K562 (cell line): ENCODE data around the gene CASP9. TPM values are rescaled to one million over a fixed set of nuclear protein-coding genes. Genes with fewer than 3 reads are reported as not detected.
A peak's percentile ranks its signal among the peaks of the same experiment; 100 is the strongest.
"Not testable (repeated sequence)": the region's sequence is repeated elsewhere in the genome, so short reads cannot be mapped to it uniquely, and the experiment has no call there.

Experiments
- ATAC-seq: fragments of 200-7000 bp; cut with Tn5 transposase; 3 replicates; pipeline ENCODE4 v1.9.1; 2020; ENCODE audit warnings: moderate library complexity
- BruUV-seq: library from RNA; stranded (reverse); fragments of 400-500 nt; replicated peaks from 2 replicates; lab custom pipeline; 2021; lab: Mats Ljungman, UMichigan
- CTCF ChIA-PET: fragments of 300-600 bp; formaldehyde crosslinking; extraction: SDS; loops from one replicate; lab custom pipeline; 2021; ENCODE audit warnings: low intra/inter-chr PET ratio; lab: Yijun Ruan, JAX
- POLR2A ChIA-PET: fragments of 300-600, 350-650 bp; sonication (Branson Sonifier 250); formaldehyde crosslinking; extraction: SDS; loops from one replicate; lab custom pipeline; 2021; ENCODE audit warnings: antibody characterized with exemption, inconsistent platforms; lab: Yijun Ruan, JAX
- DNase-seq, 4 experiments: peaks; one replicate each; pipeline versions ENCODE4 v3.0.0 to v3.0.0-alpha.2; 2011 to 2018; ENCODE audit warnings: low spot score in 3 of 4, mixed read lengths in 3 of 4; ENCODE audit errors: extremely low read depth in 1 of 4
- FAIRE-seq: peaks from 2 replicates; lab custom pipeline; 2011; peaks lifted over from hg19 to GRCh38; lab: Jason Lieb, UNC
- H2AFZ ChIP-seq: 2 replicates; pipeline ENCODE4 v1.6.0; 2011; ENCODE audit warnings: low read depth, low read length, control low read depth, inconsistent platforms
- H3K27ac ChIP-seq: fragments of 200-600 bp; 3 replicates; pipeline ENCODE4 v1.8.0; 2011; ENCODE audit warnings: low read depth, mild to moderate bottlenecking, control low read depth, inconsistent platforms, low read length, moderate library complexity, mixed read lengths; ENCODE audit errors: extremely low read depth
- H3K27me3 ChIP-seq, 2 experiments: fragments of 300-600 bp in 1 of 2; 2 replicates in 1 of 2; 3 replicates in 1 of 2; pipeline versions ENCODE4 v1.6.0 to v1.8.0; 2011; ENCODE audit warnings: inconsistent platforms in 2 of 2, low read length in 2 of 2, mild to moderate bottlenecking in 1 of 2, mixed read lengths in 1 of 2, moderate library complexity in 1 of 2; ENCODE audit not compliant: control insufficient read depth in 2 of 2, insufficient read depth in 2 of 2
- H3K36me3 ChIP-seq: fragments of 300-600 bp; 3 replicates; pipeline ENCODE4 v1.8.0; 2011; ENCODE audit warnings: mild to moderate bottlenecking, low read length, inconsistent platforms; ENCODE audit not compliant: control insufficient read depth, insufficient read depth
- H3K4me1 ChIP-seq, 2 experiments: fragments of 200-600 bp in 1 of 2; replicated peaks in 1 of 2; 2 replicates in 1 of 2; 3 replicates in 1 of 2; pipeline versions ENCODE4 v1.5.1 to v1.8.0; 2011; ENCODE audit warnings: inconsistent platforms in 2 of 2, low read length in 2 of 2, mild to moderate bottlenecking in 1 of 2, mixed read lengths in 1 of 2, moderate library complexity in 1 of 2; ENCODE audit not compliant: control insufficient read depth in 2 of 2, insufficient read depth in 2 of 2
- H3K4me2 ChIP-seq: 2 replicates; pipeline ENCODE4 v1.6.1; 2011; ENCODE audit warnings: low read length, control low read depth, inconsistent platforms, mixed read lengths; ENCODE audit not compliant: insufficient read depth
- H3K4me3 ChIP-seq: fragments of 200-600 bp; sonication (generic), shearing (Covaris generic); 2 replicates; pipeline ENCODE4 v1.5.1; 2016; ENCODE audit warnings: control low read depth, inconsistent platforms
- H3K79me2 ChIP-seq: fragments of 200-600 bp; 3 replicates; pipeline ENCODE4 v1.8.0; 2011; ENCODE audit warnings: low read length, inconsistent platforms; ENCODE audit not compliant: control insufficient read depth, insufficient read depth
- H3K9ac ChIP-seq, 2 experiments: 2 replicates each; pipeline versions ENCODE4 v1.6.0 to v1.6.1; 2011; ENCODE audit warnings: low read depth in 2 of 2, low read length in 2 of 2, control low read depth in 1 of 2, inconsistent platforms in 1 of 2, mild to moderate bottlenecking in 1 of 2, mixed read lengths in 1 of 2; ENCODE audit not compliant: insufficient read depth in 1 of 2
- H3K9me1 ChIP-seq: one replicate; pipeline ENCODE4 v1.6.0; 2011; ENCODE audit warnings: inconsistent platforms, mild to moderate bottlenecking, low read length, moderate library complexity; ENCODE audit not compliant: control insufficient read depth, insufficient read depth
- H3K9me3 ChIP-seq: replicated peaks from 2 replicates; pipeline ENCODE4 v1.5.1; 2011; ENCODE audit warnings: low read depth, low read length, inconsistent platforms; ENCODE audit not compliant: control insufficient read depth, insufficient read depth
- H4K20me1 ChIP-seq: replicated peaks from 2 replicates; pipeline ENCODE4 v1.6.1; 2011; ENCODE audit warnings: low read length, inconsistent platforms, mixed read lengths; ENCODE audit not compliant: control insufficient read depth, insufficient read depth
- CXXC5 ChIP-seq: fragments of 250-450 bp; sonication (Bioruptor Pico); IDR thresholded peaks from 2 replicates; pipeline ENCODE4 v1.8.0; 2022; ENCODE audit warnings: inconsistent platforms, mild to moderate bottlenecking, moderate library complexity
- DMBX1 ChIP-seq: fragments of 250-450 bp; sonication (Bioruptor Pico); IDR thresholded peaks from 2 replicates; pipeline ENCODE4 v1.8.0; 2022; ENCODE audit warnings: inconsistent platforms, mild to moderate bottlenecking, moderate library complexity, borderline replicate concordance
- NFXL1 ChIP-seq: fragments of 450-650 bp; formaldehyde crosslinking; IDR thresholded peaks from 2 replicates; pipeline ENCODE4 v1.4.0; 2021; ENCODE audit warnings: mild to moderate bottlenecking
- THRB ChIP-seq: fragments of 450-650 bp; formaldehyde crosslinking; conservative IDR thresholded peaks from 2 replicates; pipeline ENCODE4 v1.4.0; 2022; ENCODE audit warnings: mild to moderate bottlenecking, missing genetic modification characterization
- ZNF311 ChIP-seq: fragments of 250-450 bp; sonication (Bioruptor Pico); IDR thresholded peaks from 2 replicates; pipeline ENCODE4 v1.4.0; 2020; ENCODE audit warnings: mild to moderate bottlenecking, moderate library complexity
- ZNF589 ChIP-seq: fragments of 200-800 bp; sonication (Bioruptor generic); IDR thresholded peaks from 2 replicates; pipeline ENCODE4 v1.6.1; 2016; ENCODE audit warnings: low read depth, missing genetic modification characterization, missing compliant biosample characterization
- WGBS: fragments of 100-300 bp; shearing (Covaris generic); methylation state at CpG from one replicate; pipeline ENCODE4 v1.1.6; 2016; ENCODE audit warnings: low coverage, mixed read lengths; ENCODE audit not compliant: insufficient coverage; ENCODE audit errors: missing lambda C conversion rate; 5-methylcytosine and 5-hydroxymethylcytosine counted together
- in situ Hi-C: fragments of 300-500 bp; cut with MboI; formaldehyde crosslinking; loops from 4 replicates; pipeline ENCODE4 v1.15.0; 2018; ENCODE audit warnings: inconsistent platforms, mixed read lengths
- intact Hi-C: fragments of 100-400 bp; cut with micrococcal nuclease; formaldehyde crosslinking; loops from 2 replicates; pipeline ENCODE4 v1.14.2; 2022
- polyA plus RNA-seq, 8 experiments: library from polyadenylated mRNA; depleted of rRNA in 4 of 8; stranded (reverse) in 5 of 8; unstranded in 3 of 8; fragments of >200 nt; fragmentation: Nextera tagmentation in 2 of 8; fragmentation: Illumina TruSeq in 1 of 8; extraction: Ambion mirVana in 2 of 8; extraction: Trizol in 1 of 8; gene quantifications; 2 replicates each; pipeline versions ENCODE4 v1.2.1 to v1.2.3, GENCODE V29; 2011 to 2014; ENCODE audit warnings: inconsistent platforms in 1 of 8, missing spikeins in 1 of 8
- total RNA-seq, 7 experiments: library from RNA; depleted of rRNA in 6 of 7; stranded (reverse); fragments of >200 nt in 6 of 7; fragmentation: Illumina TruSeq in 2 of 7; extraction: Trizol in 2 of 7; gene quantifications; 2 replicates each; pipeline versions ENCODE4 v1.2.1 to v1.2.3, GENCODE V29; 2011 to 2021; ENCODE audit warnings: low replicate concordance in 1 of 7

The CASP9 gene
- total and polyA plus RNA-seq, 9 of the 15 experiments (the other 6 are each of a cell fraction or from before 2014, with no cell fraction given): 10.8 to 54.1 (median 30.7) TPM

GRCh38 chr1:15514557-15514956 is 9.5 kb downstream of the CASP9 start:
- peak; percentile 51 for FAIRE-seq
- CTCF ChIA-PET, intact Hi-C loops, H3K27me3 ChIP-seq, H3K9ac ChIP-seq: not testable (repeated sequence)
- peaks cover 13 to 17% of the 10 kb centered on the region in 2 experiments for H3K4me1 ChIP-seq
- 0 out of 2 replicates have a peak, but pooled peaks have one; percentile 52 for TF ChIP-seq ZNF311 (CRISPR knock-in tag)
- 0 out of 2 replicates have a peak, but pooled peaks have one; percentile 60 for TF ChIP-seq NFXL1
- TF ChIP-seq CXXC5 (CRISPR knock-in tag): 0 out of 2 replicates have a peak, but pooled peaks have one; percentile 13
- TF ChIP-seq ZNF589 (CRISPR knock-in tag): peak; percentile 68; the same call in 1 of the 2 replicates
- 0 out of 2 replicates have a peak, but pooled peaks have one; percentile 31 for TF ChIP-seq THRB (CRISPR knock-in tag)
- TF ChIP-seq DMBX1: 0 out of 2 replicates have a peak, but pooled peaks have one; percentile 21
- TF ChIP-seq, all 486 proteins: peak for 6; not testable (repeated sequence) for 480
- DNase-seq, H4K20me1 ChIP-seq, H3K9me3 ChIP-seq, H3K4me3 ChIP-seq, ATAC-seq, H3K9me1 ChIP-seq, H2AFZ ChIP-seq, in situ Hi-C loops, BruUV-seq: not testable (repeated sequence)
- H3K36me3 ChIP-seq: peaks cover 55% of the 10 kb centered on the region
- 57% methylated on average over 5 of the region's 5 CpGs for WGBS
- H3K4me2 ChIP-seq: peak overlapping the region; percentile 3; the same call in 1 of the 2 replicates
- POLR2A ChIA-PET: interaction anchor here (0.7 to 2.9 kb wide), 6 partner anchors 9 to 1016 kb away, joined by 3 to 19 read pairs (median 4); partner anchors contain the start of gene CASP9
- peak overlapping the region; percentile 67 for H3K27ac ChIP-seq
- H3K79me2 ChIP-seq: peaks cover 27% of the 10 kb centered on the region
